Endothelial cell of umbilical vein (primary cell): ENCODE data around the gene ADH1C. TPM values are rescaled to one million over a fixed set of nuclear protein-coding genes. Genes with fewer than 3 reads are reported as not detected.

Source experiments
- BruUV-seq: library from RNA; stranded (reverse); fragments of 400-500 nt; replicated peaks from 2 replicates; lab custom pipeline; 2021; lab: Mats Ljungman, UMichigan
- CTCF ChIA-PET: fragments of 300-600, 350-600 bp; sonication (Branson Sonifier 250); formaldehyde crosslinking; loops from one replicate; lab custom pipeline; 2021; ENCODE audit warnings: antibody characterized with exemption, inconsistent platforms; lab: Charles Lee
- POLR2A ChIA-PET: fragments of 300-600, 350-600 bp; sonication (Branson Sonifier 250); formaldehyde crosslinking; loops from one replicate; lab custom pipeline; 2021; ENCODE audit warnings: antibody characterized with exemption, inconsistent platforms; lab: Charles Lee
- DNase-seq: peaks from one replicate; pipeline ENCODE4 v3.0.0-alpha.2; 2011; ENCODE audit warnings: low read depth, low spot score
- FAIRE-seq: peaks from 2 replicates; lab custom pipeline; 2011; peaks lifted over from hg19 to GRCh38; lab: Jason Lieb, UNC
- H2AFZ ChIP-seq: 2 replicates; pipeline ENCODE4 v1.6.0; 2012; ENCODE audit warnings: low read depth, low read length, control low read depth, inconsistent platforms
- H3K27ac ChIP-seq: 2 replicates; pipeline ENCODE4 v1.5.1; 2011; ENCODE audit warnings: low read depth, mild to moderate bottlenecking, control low read depth, low read length, moderate library complexity; ENCODE audit not compliant: insufficient read depth
- H3K27me3 ChIP-seq, 2 experiments: 2 replicates each; pipeline versions ENCODE4 v1.6.0 to v1.6.1; 2011; ENCODE audit warnings: low read length in 2 of 2, mixed read lengths in 1 of 2; ENCODE audit not compliant: control insufficient read depth in 2 of 2, insufficient read depth in 2 of 2
- H3K36me3 ChIP-seq, 2 experiments: 2 replicates in 1 of 2; 3 replicates in 1 of 2; pipeline ENCODE4 v1.5.1; 2011; ENCODE audit warnings: low read length in 2 of 2, mild to moderate bottlenecking in 1 of 2, moderate library complexity in 1 of 2; ENCODE audit not compliant: control insufficient read depth in 2 of 2, insufficient read depth in 2 of 2; ENCODE audit errors: extremely low read depth in 1 of 2
- H3K4me1 ChIP-seq: 3 replicates; pipeline ENCODE4 v1.5.1; 2011; ENCODE audit warnings: mild to moderate bottlenecking, low read length; ENCODE audit not compliant: control insufficient read depth, insufficient read depth; ENCODE audit errors: extremely low read depth
- H3K4me2 ChIP-seq: 2 replicates; pipeline ENCODE4 v1.6.1; 2011; ENCODE audit warnings: low read length, control low read depth, mixed read lengths; ENCODE audit not compliant: insufficient read depth
- H3K4me3 ChIP-seq, 3 experiments: fragments of 200-600 bp in 1 of 3; sonication (generic), shearing (Covaris generic) in 1 of 3; replicated peaks in 1 of 3; 2 replicates each; pipeline ENCODE4 v1.5.1; 2011 to 2016; ENCODE audit warnings: control low read depth in 3 of 3, low read length in 3 of 3, mild to moderate bottlenecking in 2 of 3, inconsistent platforms in 1 of 3, low read depth in 1 of 3, moderate library complexity in 1 of 3; ENCODE audit not compliant: insufficient read depth in 1 of 3
- H3K79me2 ChIP-seq: 2 replicates; pipeline ENCODE4 v1.6.0; 2012; ENCODE audit warnings: low read length, inconsistent platforms; ENCODE audit not compliant: control insufficient read depth, insufficient read depth
- H3K9ac ChIP-seq: replicated peaks from 2 replicates; pipeline ENCODE3; 2011; ENCODE audit warnings: low read length, control low read depth; ENCODE audit not compliant: insufficient read depth; ENCODE audit errors: extremely low read depth
- H3K9me1 ChIP-seq: replicated peaks from 3 replicates; pipeline ENCODE4 v1.6.0; 2011; ENCODE audit warnings: mild to moderate bottlenecking, low read length; ENCODE audit not compliant: control insufficient read depth, insufficient read depth; ENCODE audit errors: extremely low read depth
- H3K9me3 ChIP-seq: replicated peaks from 2 replicates; pipeline ENCODE4 v1.5.1; 2012; ENCODE audit warnings: low read length, inconsistent platforms; ENCODE audit not compliant: control insufficient read depth, insufficient read depth
- H4K20me1 ChIP-seq: replicated peaks from 2 replicates; pipeline ENCODE3; 2011; ENCODE audit warnings: mild to moderate bottlenecking, low read length; ENCODE audit not compliant: control insufficient read depth, insufficient read depth; ENCODE audit errors: extremely low read depth
- CTCF ChIP-seq, 2 donors: IDR thresholded peaks; 1 replicate in 1 of 2; 2 replicates in 1 of 2; pipeline ENCODE4 v1.5.1; 2011; ENCODE audit warnings: low read length in 2 of 2, mild to moderate bottlenecking in 2 of 2, moderate library complexity in 2 of 2, control low read depth in 1 of 2, inconsistent platforms in 1 of 2, low read depth in 1 of 2; ENCODE audit not compliant: insufficient read depth in 1 of 2; ENCODE audit errors: extremely low read depth in 1 of 2
- EZH2 ChIP-seq: IDR thresholded peaks from 2 replicates; pipeline ENCODE4 v1.6.1; 2012; ENCODE audit warnings: borderline replicate concordance, low read depth, mild to moderate bottlenecking, moderate library complexity, low read length, inconsistent platforms; ENCODE audit not compliant: severe bottlenecking
- FOS ChIP-seq: IDR thresholded peaks from 2 replicates; pipeline ENCODE4 v1.6.1; 2011; ENCODE audit warnings: mild to moderate bottlenecking, low read length, moderate library complexity, borderline replicate concordance; ENCODE audit not compliant: insufficient read depth
- GATA2 ChIP-seq: IDR thresholded peaks from 2 replicates; pipeline ENCODE4 v1.7.0; 2011; ENCODE audit warnings: low read depth, mild to moderate bottlenecking, moderate library complexity, mixed read lengths, low read length; ENCODE audit not compliant: insufficient read length, insufficient read depth
- JUN ChIP-seq: IDR thresholded peaks from 2 replicates; pipeline ENCODE4 v1.6.1; 2011; ENCODE audit warnings: borderline replicate concordance, low read depth; ENCODE audit not compliant: insufficient read length, insufficient read depth
- MAX ChIP-seq: IDR thresholded peaks from 2 replicates; pipeline ENCODE4 v1.6.1; 2011; ENCODE audit not compliant: insufficient read depth, insufficient read length
- MYC ChIP-seq: IDR thresholded peaks from one replicate; pipeline ENCODE4 v1.6.1; 2011; ENCODE audit warnings: mild to moderate bottlenecking, low read depth, low read length
- POLR2A ChIP-seq: IDR thresholded peaks from 2 replicates; pipeline ENCODE4 v1.6.1; 2012; ENCODE audit warnings: low read depth, mild to moderate bottlenecking, control low read depth, low read length
- POLR2AphosphoS5 ChIP-seq: IDR thresholded peaks from 2 replicates; pipeline ENCODE4 v1.6.1; 2012; ENCODE audit warnings: low read depth, mild to moderate bottlenecking, control low read depth, low read length, moderate library complexity; ENCODE audit not compliant: insufficient read depth
- dilution Hi-C: fragments of 300-500 bp; cut with MboI; formaldehyde crosslinking; loops from one replicate; pipeline ENCODE4 v1.15.0; 2019; ENCODE audit warnings: low sequenced_read_pairs; ENCODE audit not compliant: extremely low pct_ligation_motif_present
- intact Hi-C: fragments of 100-400 bp; cut with micrococcal nuclease; formaldehyde crosslinking; loops from one replicate; pipeline ENCODE4 v1.10.0; 2022
- polyA plus RNA-seq, 4 experiments: library from polyadenylated mRNA; depleted of rRNA in 3 of 4; stranded (reverse) in 3 of 4; unstranded in 1 of 4; fragments of >200 nt; gene quantifications; 2 replicates each; pipeline versions ENCODE4 v1.2.1 to v1.2.3, GENCODE V29; 2011 to 2012; ENCODE audit warnings: missing spikeins in 1 of 4
- total RNA-seq: library from RNA; stranded (reverse); gene quantifications from 2 replicates; pipeline ENCODE4 v1.2.3, GENCODE V29; 2021

The ADH1C gene
- total and polyA plus RNA-seq, 2 donors (not counting 3 experiments of a cell fraction or from before 2014, with no cell fraction given), result not detected

DNA sequence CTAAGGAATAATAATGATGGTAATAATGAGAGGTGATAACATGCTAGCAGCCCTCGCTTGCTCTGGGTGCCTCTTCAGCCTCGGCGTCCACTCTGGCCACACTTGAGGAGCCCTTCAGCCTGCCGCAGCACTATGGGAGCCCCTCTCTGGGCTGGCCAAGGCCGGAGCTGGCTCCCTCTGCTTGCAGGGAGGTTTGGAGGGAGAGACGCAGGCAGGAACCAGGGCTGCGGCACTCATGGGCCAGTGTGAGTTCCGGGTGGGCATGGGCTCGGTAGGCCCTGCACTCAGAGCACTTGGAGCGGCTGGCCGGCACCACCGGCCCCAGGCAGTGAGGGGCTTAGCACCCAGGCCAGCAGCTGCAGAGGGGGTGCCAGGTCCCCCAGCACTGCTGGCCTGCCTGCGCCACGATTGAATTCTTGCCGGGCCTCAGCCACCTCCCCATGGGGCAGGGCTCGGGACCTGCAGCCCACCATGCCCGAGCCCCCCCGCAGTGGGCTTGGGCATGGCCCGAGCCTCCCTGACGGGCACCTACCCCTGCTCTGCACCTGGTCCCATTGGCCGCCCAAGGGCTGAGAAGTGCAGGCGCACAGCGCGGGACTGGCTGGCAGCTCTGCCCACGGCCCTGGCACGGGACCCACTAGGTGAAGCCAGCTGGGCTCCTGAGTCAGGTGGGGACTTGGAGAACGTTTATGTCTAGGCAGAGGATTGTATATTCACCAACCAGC lies 7.1 kb upstream of the ADH1C start:
- H3K27ac ChIP-seq, result no peak overlapping the region
- DNase-seq (no peak), FAIRE-seq (no peak)
- CTCF ChIA-PET, result no interaction called here
- dilution Hi-C loops (no loop called here), intact Hi-C loops (no loop called here)
- no peaks in the 10 kb centered on the region for H3K9me1 ChIP-seq
- no peaks in the 10 kb centered on the region for H3K9me3 ChIP-seq
- H4K20me1 ChIP-seq, result no peaks in the 10 kb centered on the region
- H3K36me3 ChIP-seq, result no peaks in the 10 kb centered on the region
- H3K27me3 ChIP-seq, result no peaks in the 10 kb centered on the region
- no peak overlapping the region for H2AFZ ChIP-seq
- H3K79me2 ChIP-seq, result no peaks in the 10 kb centered on the region
- no peak overlapping the region for H3K4me3 ChIP-seq
- POLR2A ChIA-PET, result no interaction called here
- H3K4me2 ChIP-seq, result no peak overlapping the region
- TF ChIP-seq POLR2AphosphoS5, result no peak
- no peak for TF ChIP-seq MAX
- no peak for TF ChIP-seq MYC
- TF ChIP-seq EZH2, result no peak
- TF ChIP-seq JUN, result no peak
- TF ChIP-seq CTCF (IDR thresholded peaks at IDR 0.05; ENCODE audit: extremely low read depth in 1 of 2, insufficient read depth in 1 of 2, low read depth in 1 of 2, low read length in 2 of 2), result no peak
- TF ChIP-seq POLR2A, result no peak
- TF ChIP-seq GATA2, result no peak
- no peak for TF ChIP-seq FOS
- BruUV-seq, result no TSS peak
- no peak overlapping the region for H3K9ac ChIP-seq
- H3K4me1 ChIP-seq, result no peaks in the 10 kb centered on the region
